Measurements from ENCODE around the gene DSP.

The DSP gene

GRCh38 chr6:7630792-7631191, 89.3 kb downstream of the DSP start:
- Mint-ChIP-seq H3K4me3 (no peak overlapping the region), H3K27me3 (peaks cover 14% of the 10 kb centered on the region), H3K27ac (no peak overlapping the region), H3K9me3 (no peaks in the 10 kb centered on the region), H3K4me1 (no peaks in the 10 kb centered on the region), H3K36me3 (no peaks in the 10 kb centered on the region)
- peak; percentile 49 for ATAC-seq

- Mint-ChIP-seq H3K36me3 (no peaks in the 10 kb centered on the region), H3K4me3 (no peak overlapping the region), H3K27me3 (peaks cover 14% of the 10 kb centered on the region), H3K9me3 (no peaks in the 10 kb centered on the region), H3K4me1 (no peaks in the 10 kb centered on the region), H3K27ac (no peak overlapping the region)
- ATAC-seq: no peak
Observed at GRCh38 chr6:7631466-7631865, 90.0 kb downstream of the DSP start.

GRCh38 chr6:7632501-7633290, 91.2 kb downstream of the DSP start:
- ATAC-seq: no peak
- Mint-ChIP-seq H3K4me3 (no peak overlapping the region), H3K27me3 (peaks cover 14% of the 10 kb centered on the region), H3K9me3 (no peaks in the 10 kb centered on the region), H3K27ac (no peak overlapping the region), H3K4me1 (no peaks in the 10 kb centered on the region), H3K36me3 (no peaks in the 10 kb centered on the region)

GRCh38 chr6:7633361-7633760, 91.9 kb downstream of the DSP start:
- Mint-ChIP-seq H3K4me3 (no peak overlapping the region), H3K27me3 (peaks cover 14% of the 10 kb centered on the region), H3K9me3 (no peaks in the 10 kb centered on the region), H3K36me3 (no peaks in the 10 kb centered on the region), H3K4me1 (no peaks in the 10 kb centered on the region), H3K27ac (no peak overlapping the region)
- no peak for ATAC-seq

GRCh38 chr6:7636151-7636550, 94.7 kb downstream of the DSP start:
- H3K4me1 Mint-ChIP-seq: no peaks in the 10 kb centered on the region
- no peaks in the 10 kb centered on the region for H3K36me3 Mint-ChIP-seq
- H3K4me3 Mint-ChIP-seq: no peak overlapping the region
- no peaks in the 10 kb centered on the region for H3K9me3 Mint-ChIP-seq
- H3K27ac Mint-ChIP-seq: no peak overlapping the region
- no peak for ATAC-seq
- H3K27me3 Mint-ChIP-seq: no peaks in the 10 kb centered on the region
